ENCODE data around the gene TP63.

TP63 gene

GRCh38 chr3:189941125-189941524 is 309.9 kb downstream of the TP63 start:
- no peak for DNase-seq

DNA sequence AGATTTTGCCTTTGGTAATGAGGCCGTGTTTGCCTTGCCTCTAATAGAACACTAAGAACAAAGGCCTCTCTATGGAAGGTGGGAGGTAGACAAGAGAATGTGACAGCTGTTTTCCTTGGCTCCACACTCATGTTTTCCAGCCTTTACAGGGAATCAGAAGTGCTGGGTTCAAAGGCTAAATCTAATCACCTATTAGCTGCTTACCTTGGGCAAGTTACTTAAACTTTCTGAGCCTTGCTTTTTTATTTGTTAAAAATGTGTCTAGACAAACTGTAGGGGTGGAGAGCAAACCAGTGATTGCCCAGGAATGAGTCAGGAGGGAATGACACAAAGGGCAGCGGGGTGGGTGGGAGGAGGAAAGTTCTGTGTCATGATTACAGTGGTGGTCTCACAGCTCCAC is 310.5 kb downstream of the TP63 start:
- DNase-seq = no peak

DNA sequence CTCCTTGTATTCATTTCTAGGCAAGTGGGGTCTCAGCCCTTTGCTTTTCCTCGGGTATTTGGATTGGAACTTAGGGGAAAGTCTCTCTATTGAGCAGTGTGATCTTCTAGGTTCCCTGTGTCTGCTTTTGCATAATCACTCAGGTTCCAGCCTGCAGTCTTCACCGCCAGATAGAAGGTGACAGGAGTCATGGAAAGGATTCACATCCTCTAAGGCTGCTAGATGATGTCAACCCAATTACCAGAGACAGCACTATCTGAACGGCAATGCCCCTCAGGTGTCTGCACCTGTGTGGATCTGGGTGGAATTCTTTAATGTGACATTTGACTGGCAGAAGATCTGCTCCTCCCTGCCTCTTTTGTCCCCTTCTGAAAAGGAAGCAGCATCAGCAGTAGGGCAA is 311.8 kb downstream of the TP63 start:
- DNase-seq = no peak

DNA sequence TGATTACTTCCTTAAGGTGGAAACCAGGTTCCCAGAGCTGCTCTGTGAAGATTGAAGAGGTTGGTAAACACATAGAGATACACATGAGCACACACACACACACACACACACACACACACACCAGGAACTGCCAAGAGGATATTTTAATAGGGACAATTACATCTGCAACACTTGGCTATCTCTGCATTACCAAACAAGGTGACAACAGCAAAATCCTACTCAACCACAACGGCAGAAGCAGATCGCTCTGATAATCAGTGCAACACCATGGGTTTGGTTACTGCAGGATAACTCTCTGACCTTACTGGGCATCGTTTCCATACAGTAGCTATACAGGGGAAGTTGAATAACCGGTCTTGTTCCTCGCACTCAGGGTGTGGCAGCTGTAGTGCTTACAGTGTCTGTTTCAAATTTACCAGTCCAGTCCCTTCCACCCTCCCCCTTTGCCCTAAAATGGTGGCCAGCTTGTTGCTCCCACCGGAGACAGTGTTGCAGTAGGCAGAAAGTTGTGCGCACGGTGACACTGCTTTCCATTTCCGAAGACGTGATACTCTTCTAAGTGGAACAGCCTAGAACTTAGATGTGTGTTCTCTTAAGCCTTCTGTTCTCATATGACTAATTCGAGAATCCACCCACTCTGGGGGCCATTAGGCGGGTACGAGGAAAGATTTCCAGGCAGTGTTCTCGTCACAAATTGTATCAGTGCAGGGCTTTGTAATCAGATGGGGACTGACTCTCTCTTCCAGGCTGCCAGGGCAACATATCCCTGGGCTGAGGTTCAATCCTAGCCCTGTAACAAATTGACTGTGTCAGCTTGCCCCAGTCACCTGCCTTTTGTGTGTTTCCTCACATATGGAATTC is 313.3 kb downstream of the TP63 start:
- no peak for DNase-seq

DNA sequence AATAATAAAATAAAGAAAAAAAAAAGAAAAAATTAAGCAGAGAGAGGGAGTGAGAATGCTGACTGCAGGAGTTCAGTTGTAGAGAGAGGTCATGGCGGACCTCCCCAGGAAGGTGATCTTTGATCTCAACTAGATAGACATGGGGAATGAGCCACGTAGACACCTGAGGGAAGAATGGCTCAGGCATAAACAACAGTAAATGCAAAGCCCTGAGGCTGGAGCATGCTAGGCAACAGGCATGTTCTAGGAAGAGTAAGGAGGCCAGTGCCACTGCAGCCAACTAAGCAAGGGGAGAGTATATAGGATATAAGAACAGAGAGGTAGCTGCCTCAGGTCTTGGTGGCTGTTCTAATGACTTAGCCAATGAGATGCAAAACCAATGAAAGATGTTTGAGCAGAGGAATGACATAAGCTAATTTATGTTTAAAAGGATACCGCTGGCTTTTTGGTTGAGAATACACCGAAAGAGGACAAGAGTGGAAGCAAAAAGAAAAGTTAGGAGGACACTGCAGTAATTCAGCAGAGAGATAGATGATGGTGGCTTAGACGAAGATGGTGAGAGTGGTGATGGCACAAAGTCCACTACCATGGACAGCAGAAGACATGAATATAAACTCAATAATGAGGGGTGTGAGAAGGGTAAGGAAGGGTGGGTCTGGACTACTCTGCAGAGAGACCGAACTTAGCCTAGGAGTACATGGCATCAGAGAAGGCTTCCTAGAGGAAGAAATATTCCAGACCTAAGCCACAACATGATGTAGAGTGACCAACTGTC is 314.9 kb downstream of the TP63 start:
- DNase-seq = no peak
